ENCODE data around the gene CYFIP2. TPM values are rescaled to one million over a fixed set of nuclear protein-coding genes. Genes with fewer than 3 reads are reported as not detected.

CYFIP2 gene
- total RNA-seq, 1 experiment from 2014 or later, result 95.3 TPM

DNA sequence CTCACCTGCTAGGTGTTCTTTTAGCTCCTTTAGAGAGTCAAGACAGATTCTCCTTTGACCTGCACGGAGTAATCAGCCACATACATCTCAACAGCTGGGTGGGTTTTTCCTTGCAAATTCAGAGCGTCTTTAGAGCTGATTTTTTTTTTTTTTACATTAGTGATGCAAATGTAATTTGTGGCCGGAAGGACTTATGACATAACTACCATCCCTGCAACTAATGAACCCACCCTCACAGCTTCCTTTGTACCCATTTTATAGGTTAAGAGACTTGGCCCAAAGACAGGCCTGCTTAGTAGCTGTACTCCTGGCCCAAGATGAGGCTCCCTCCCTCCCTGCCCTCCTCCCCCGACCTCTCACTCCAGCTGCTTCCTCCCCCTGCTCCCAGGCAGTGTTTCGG, 124.2 kb downstream of the CYFIP2 start (continued):
- TF ChIP-seq, protein P1, sequence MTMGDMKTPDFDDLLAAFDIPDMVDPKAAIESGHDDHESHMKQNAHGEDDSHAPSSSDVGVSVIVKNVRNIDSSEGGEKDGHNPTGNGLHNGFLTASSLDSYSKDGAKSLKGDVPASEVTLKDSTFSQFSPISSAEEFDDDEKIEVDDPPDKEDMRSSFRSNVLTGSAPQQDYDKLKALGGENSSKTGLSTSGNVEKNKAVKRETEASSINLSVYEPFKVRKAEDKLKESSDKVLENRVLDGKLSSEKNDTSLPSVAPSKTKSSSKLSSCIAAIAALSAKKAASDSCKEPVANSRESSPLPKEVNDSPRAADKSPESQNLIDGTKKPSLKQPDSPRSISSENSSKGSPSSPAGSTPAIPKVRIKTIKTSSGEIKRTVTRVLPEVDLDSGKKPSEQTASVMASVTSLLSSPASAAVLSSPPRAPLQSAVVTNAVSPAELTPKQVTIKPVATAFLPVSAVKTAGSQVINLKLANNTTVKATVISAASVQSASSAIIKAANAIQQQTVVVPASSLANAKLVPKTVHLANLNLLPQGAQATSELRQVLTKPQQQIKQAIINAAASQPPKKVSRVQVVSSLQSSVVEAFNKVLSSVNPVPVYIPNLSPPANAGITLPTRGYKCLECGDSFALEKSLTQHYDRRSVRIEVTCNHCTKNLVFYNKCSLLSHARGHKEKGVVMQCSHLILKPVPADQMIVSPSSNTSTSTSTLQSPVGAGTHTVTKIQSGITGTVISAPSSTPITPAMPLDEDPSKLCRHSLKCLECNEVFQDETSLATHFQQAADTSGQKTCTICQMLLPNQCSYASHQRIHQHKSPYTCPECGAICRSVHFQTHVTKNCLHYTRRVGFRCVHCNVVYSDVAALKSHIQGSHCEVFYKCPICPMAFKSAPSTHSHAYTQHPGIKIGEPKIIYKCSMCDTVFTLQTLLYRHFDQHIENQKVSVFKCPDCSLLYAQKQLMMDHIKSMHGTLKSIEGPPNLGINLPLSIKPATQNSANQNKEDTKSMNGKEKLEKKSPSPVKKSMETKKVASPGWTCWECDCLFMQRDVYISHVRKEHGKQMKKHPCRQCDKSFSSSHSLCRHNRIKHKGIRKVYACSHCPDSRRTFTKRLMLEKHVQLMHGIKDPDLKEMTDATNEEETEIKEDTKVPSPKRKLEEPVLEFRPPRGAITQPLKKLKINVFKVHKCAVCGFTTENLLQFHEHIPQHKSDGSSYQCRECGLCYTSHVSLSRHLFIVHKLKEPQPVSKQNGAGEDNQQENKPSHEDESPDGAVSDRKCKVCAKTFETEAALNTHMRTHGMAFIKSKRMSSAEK (CRISPR knock-in tag; IDR thresholded peaks at IDR 0.05; ENCODE audit: borderline replicate concordance), result no peak
- TF ChIP-seq GRHL2 (CRISPR knock-in tag; IDR thresholded peaks at IDR 0.05; ENCODE audit: insufficient replicate concordance, severe bottlenecking) (no peak), GTF2I (CRISPR knock-in tag; conservative IDR thresholded peaks at IDR 0.05) (no peak)

DNA sequence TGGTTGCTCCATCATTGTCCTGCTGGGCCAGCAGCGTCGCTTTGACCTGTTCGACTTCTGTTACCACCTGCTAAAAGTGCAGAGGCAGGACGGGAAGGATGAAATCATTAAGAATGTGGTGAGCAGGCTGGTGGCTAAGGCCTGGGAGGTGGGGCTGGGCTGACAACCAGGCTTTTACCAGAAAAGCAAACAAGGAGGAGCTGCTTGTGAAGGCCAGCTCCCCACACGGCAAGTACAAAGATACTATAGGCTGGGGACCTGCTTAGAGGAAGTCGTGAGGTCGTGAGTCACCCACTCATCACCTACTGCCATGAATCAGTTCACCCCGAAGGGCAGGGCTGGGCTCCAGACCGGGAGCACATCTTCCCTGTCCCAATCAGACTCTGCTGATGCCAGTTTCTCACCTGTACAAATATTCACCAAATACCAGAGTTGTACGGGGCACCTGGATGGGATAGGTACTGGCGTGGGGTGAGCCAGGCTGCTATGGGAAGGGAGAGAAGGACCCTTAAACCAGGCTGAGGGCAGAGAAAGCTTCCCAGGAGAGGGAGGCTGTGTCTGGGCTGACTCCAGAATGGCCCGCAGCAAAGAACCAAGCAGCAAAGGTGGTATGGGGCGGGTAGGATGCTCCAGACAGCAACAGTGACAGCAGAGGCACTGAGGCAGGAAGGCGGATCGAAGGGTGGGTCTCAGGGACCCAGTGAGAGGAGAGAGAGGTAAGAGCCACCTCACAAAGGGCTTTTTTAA, 124.8 kb downstream of the CYFIP2 start:
- no peak for DNase-seq (ENCODE audit: low spot score)
- peaks cover 36% of the 10 kb centered on the region for H3K36me3 Mint-ChIP-seq
- no peak overlapping the region for H3K27ac Mint-ChIP-seq
- ChIA-PET CTCF (interaction anchor here (0.8 to 0.9 kb wide), 3 partner anchors 48 to 65 kb away, joined by 3 read pairs; no protein-coding TSS in a partner anchor), POLR2A (no interaction called here)
- H3K9me3 Mint-ChIP-seq, result no peaks in the 10 kb centered on the region
- ATAC-seq, result no peak
- H3K4me3 Mint-ChIP-seq, result no peak overlapping the region
- no peaks in the 10 kb centered on the region for H3K27me3 Mint-ChIP-seq (ENCODE audit: low read depth)
- TF ChIP-seq TP53 (CRISPR knock-in tag; IDR thresholded peaks at IDR 0.05) (no peak), OVOL2 (CRISPR knock-in tag; IDR thresholded peaks at IDR 0.05; ENCODE audit: borderline replicate concordance) (no peak), SOX15 (CRISPR knock-in tag; IDR thresholded peaks at IDR 0.05) (no peak), RORB (CRISPR knock-in tag; IDR thresholded peaks at IDR 0.05) (no peak), CREM (CRISPR knock-in tag; IDR thresholded peaks at IDR 0.05) (no peak)
- TF ChIP-seq, protein P2, sequence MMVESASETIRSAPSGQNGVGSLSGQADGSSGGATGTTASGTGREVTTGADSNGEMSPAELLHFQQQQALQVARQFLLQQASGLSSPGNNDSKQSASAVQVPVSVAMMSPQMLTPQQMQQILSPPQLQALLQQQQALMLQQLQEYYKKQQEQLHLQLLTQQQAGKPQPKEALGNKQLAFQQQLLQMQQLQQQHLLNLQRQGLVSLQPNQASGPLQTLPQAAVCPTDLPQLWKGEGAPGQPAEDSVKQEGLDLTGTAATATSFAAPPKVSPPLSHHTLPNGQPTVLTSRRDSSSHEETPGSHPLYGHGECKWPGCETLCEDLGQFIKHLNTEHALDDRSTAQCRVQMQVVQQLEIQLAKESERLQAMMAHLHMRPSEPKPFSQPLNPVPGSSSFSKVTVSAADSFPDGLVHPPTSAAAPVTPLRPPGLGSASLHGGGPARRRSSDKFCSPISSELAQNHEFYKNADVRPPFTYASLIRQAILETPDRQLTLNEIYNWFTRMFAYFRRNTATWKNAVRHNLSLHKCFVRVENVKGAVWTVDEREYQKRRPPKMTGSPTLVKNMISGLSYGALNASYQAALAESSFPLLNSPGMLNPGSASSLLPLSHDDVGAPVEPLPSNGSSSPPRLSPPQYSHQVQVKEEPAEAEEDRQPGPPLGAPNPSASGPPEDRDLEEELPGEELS (CRISPR knock-in tag; IDR thresholded peaks at IDR 0.05), result no peak
- TF ChIP-seq, protein P3, sequence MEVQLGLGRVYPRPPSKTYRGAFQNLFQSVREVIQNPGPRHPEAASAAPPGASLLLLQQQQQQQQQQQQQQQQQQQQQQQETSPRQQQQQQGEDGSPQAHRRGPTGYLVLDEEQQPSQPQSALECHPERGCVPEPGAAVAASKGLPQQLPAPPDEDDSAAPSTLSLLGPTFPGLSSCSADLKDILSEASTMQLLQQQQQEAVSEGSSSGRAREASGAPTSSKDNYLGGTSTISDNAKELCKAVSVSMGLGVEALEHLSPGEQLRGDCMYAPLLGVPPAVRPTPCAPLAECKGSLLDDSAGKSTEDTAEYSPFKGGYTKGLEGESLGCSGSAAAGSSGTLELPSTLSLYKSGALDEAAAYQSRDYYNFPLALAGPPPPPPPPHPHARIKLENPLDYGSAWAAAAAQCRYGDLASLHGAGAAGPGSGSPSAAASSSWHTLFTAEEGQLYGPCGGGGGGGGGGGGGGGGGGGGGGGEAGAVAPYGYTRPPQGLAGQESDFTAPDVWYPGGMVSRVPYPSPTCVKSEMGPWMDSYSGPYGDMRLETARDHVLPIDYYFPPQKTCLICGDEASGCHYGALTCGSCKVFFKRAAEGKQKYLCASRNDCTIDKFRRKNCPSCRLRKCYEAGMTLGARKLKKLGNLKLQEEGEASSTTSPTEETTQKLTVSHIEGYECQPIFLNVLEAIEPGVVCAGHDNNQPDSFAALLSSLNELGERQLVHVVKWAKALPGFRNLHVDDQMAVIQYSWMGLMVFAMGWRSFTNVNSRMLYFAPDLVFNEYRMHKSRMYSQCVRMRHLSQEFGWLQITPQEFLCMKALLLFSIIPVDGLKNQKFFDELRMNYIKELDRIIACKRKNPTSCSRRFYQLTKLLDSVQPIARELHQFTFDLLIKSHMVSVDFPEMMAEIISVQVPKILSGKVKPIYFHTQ (CRISPR knock-in tag; IDR thresholded peaks at IDR 0.05), result no peak
- TF ChIP-seq, protein P4, sequence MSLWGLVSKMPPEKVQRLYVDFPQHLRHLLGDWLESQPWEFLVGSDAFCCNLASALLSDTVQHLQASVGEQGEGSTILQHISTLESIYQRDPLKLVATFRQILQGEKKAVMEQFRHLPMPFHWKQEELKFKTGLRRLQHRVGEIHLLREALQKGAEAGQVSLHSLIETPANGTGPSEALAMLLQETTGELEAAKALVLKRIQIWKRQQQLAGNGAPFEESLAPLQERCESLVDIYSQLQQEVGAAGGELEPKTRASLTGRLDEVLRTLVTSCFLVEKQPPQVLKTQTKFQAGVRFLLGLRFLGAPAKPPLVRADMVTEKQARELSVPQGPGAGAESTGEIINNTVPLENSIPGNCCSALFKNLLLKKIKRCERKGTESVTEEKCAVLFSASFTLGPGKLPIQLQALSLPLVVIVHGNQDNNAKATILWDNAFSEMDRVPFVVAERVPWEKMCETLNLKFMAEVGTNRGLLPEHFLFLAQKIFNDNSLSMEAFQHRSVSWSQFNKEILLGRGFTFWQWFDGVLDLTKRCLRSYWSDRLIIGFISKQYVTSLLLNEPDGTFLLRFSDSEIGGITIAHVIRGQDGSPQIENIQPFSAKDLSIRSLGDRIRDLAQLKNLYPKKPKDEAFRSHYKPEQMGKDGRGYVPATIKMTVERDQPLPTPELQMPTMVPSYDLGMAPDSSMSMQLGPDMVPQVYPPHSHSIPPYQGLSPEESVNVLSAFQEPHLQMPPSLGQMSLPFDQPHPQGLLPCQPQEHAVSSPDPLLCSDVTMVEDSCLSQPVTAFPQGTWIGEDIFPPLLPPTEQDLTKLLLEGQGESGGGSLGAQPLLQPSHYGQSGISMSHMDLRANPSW (CRISPR knock-in tag; conservative IDR thresholded peaks at IDR 0.05; ENCODE audit: low read depth), result no peak
- TF ChIP-seq, protein P5, sequence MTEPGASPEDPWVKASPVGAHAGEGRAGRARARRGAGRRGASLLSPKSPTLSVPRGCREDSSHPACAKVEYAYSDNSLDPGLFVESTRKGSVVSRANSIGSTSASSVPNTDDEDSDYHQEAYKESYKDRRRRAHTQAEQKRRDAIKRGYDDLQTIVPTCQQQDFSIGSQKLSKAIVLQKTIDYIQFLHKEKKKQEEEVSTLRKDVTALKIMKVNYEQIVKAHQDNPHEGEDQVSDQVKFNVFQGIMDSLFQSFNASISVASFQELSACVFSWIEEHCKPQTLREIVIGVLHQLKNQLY (CRISPR knock-in tag; IDR thresholded peaks at IDR 0.05), result no peak
- TF ChIP-seq, protein P6, sequence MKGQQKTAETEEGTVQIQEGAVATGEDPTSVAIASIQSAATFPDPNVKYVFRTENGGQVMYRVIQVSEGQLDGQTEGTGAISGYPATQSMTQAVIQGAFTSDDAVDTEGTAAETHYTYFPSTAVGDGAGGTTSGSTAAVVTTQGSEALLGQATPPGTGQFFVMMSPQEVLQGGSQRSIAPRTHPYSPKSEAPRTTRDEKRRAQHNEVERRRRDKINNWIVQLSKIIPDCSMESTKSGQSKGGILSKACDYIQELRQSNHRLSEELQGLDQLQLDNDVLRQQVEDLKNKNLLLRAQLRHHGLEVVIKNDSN (CRISPR knock-in tag; IDR thresholded peaks at IDR 0.05), result no peak
- peaks cover 2% of the 10 kb centered on the region for H3K4me1 Mint-ChIP-seq

Measured in WTC11 (cell line).